Measurements from ENCODE around the gene UNC5B. TPM values are rescaled to one million over a fixed set of nuclear protein-coding genes. Genes with fewer than 3 reads are reported as not detected.

The UNC5B gene
- total RNA-seq, 1 experiment from 2014 or later: 0.07 TPM

DNA sequence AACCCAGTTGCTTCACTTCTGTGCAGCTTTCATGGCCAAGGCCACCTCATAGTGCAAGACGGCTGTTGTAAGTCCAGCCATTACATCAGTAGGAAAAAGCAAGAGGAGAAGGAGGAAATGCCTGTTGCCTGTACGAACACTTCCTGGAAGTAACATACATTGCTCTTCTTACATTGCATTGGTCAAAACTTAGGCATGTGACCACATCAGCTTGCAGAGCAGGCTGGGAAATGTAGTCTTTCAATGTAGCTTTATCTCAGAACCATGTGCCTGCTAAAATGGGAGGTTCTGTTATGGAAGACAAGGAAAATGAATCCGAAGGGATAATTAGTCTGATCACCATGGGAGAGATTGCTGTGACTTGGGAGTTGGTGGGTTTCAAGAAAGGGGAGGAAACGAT is 111.0 kb downstream of the UNC5B start:
- TF ChIP-seq, protein P1, sequence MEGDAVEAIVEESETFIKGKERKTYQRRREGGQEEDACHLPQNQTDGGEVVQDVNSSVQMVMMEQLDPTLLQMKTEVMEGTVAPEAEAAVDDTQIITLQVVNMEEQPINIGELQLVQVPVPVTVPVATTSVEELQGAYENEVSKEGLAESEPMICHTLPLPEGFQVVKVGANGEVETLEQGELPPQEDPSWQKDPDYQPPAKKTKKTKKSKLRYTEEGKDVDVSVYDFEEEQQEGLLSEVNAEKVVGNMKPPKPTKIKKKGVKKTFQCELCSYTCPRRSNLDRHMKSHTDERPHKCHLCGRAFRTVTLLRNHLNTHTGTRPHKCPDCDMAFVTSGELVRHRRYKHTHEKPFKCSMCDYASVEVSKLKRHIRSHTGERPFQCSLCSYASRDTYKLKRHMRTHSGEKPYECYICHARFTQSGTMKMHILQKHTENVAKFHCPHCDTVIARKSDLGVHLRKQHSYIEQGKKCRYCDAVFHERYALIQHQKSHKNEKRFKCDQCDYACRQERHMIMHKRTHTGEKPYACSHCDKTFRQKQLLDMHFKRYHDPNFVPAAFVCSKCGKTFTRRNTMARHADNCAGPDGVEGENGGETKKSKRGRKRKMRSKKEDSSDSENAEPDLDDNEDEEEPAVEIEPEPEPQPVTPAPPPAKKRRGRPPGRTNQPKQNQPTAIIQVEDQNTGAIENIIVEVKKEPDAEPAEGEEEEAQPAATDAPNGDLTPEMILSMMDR (IDR thresholded peaks at IDR 0.05; ENCODE audit: unreplicated experiment): no peak
- Mint-ChIP-seq H3K27me3 (ENCODE audit: unreplicated experiment) (no peaks in the 10 kb centered on the region), H3K4me1 (ENCODE audit: low read depth, unreplicated experiment) (no peaks in the 10 kb centered on the region), H3K9me3 (ENCODE audit: low read depth, unreplicated experiment) (no peaks in the 10 kb centered on the region), H3K27ac (ENCODE audit: unreplicated experiment) (no peak overlapping the region), H3K36me3 (ENCODE audit: insufficient read depth, unreplicated experiment) (peaks cover 16% of the 10 kb centered on the region), H3K4me3 (ENCODE audit: low read depth, unreplicated experiment) (no peak overlapping the region)
- DNase-seq: no peak
- CTCF ChIA-PET: interaction anchor here (1.0 kb wide), 2 partner anchors 286 to 573 kb away, joined by 3 read pairs; no protein-coding TSS in a partner anchor
- intact Hi-C loops (cut with micrococcal nuclease; ENCODE audit: unreplicated experiment): no loop called here
- no TSS peak for BruUV-seq (replicated peaks)

DNA sequence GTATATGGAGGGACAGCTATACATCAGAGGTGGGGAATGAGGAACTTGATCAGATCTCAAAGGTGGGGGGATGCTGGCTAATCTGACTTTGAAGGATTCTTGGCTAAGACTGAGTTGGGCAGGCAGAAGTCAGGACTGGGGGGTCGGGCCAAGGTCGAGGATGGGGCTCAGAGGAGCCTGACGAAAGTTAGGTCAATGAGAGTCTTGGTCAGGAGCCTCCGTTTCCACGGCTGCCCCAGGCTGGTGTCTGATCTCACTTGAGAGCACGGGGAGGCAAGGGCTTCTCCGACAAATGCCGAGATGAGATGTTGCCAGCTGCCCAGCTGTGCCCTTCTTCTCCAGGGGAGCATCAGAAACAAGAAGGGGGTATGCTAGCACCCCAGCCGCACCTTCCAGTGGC is 112.4 kb downstream of the UNC5B start:
- intact Hi-C loops (cut with micrococcal nuclease; ENCODE audit: unreplicated experiment): no loop called here
- H3K4me3 Mint-ChIP-seq (ENCODE audit: low read depth, unreplicated experiment): no peak overlapping the region
- BruUV-seq (replicated peaks): no TSS peak
- peaks cover 9% of the 10 kb centered on the region for H3K36me3 Mint-ChIP-seq (ENCODE audit: insufficient read depth, unreplicated experiment)
- TF ChIP-seq, protein P1 (IDR thresholded peaks at IDR 0.05; ENCODE audit: unreplicated experiment): no peak
- H3K27ac Mint-ChIP-seq (ENCODE audit: unreplicated experiment): no peak overlapping the region
- no peak for DNase-seq
- no peaks in the 10 kb centered on the region for H3K27me3 Mint-ChIP-seq (ENCODE audit: unreplicated experiment)
- H3K9me3 Mint-ChIP-seq (ENCODE audit: low read depth, unreplicated experiment): no peaks in the 10 kb centered on the region
- CTCF ChIA-PET: interaction anchor here (1.3 kb wide), 1 partner anchor 12 kb away, joined by 3 read pairs; no protein-coding TSS in a partner anchor
- H3K4me1 Mint-ChIP-seq (ENCODE audit: low read depth, unreplicated experiment): no peaks in the 10 kb centered on the region

DNA sequence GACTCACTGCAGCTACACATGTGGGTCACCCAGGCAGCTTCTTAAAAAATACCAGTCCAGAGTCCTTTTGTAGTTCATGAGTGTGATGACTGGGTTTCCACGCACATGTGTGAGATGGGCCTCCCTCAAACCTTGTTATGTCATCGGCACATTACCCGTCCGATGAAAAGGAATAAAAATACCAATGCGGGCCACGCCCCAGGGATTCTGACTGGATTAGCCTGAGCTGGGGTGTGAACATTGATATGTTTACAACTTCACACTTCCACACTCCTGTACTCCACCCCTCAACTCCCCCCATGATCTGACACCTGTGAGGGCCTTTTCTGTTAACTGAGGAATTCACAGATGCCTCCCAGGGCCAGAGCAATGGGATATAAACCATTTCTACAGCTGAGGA is 112.9 kb downstream of the UNC5B start:
- Mint-ChIP-seq H3K4me3 (ENCODE audit: low read depth, unreplicated experiment) (no peak overlapping the region), H3K27me3 (ENCODE audit: unreplicated experiment) (no peaks in the 10 kb centered on the region), H3K9me3 (ENCODE audit: low read depth, unreplicated experiment) (no peaks in the 10 kb centered on the region), H3K36me3 (ENCODE audit: insufficient read depth, unreplicated experiment) (peaks cover 8% of the 10 kb centered on the region), H3K4me1 (ENCODE audit: low read depth, unreplicated experiment) (no peaks in the 10 kb centered on the region), H3K27ac (ENCODE audit: unreplicated experiment) (no peak overlapping the region)
- TF ChIP-seq, protein P1 (IDR thresholded peaks at IDR 0.05; ENCODE audit: unreplicated experiment): no peak
- intact Hi-C loops (cut with micrococcal nuclease; ENCODE audit: unreplicated experiment): no loop called here
- BruUV-seq (replicated peaks): no TSS peak
- CTCF ChIA-PET: interaction anchor here (1.3 kb wide), 1 partner anchor 12 kb away, joined by 3 read pairs; no protein-coding TSS in a partner anchor
- no peak for DNase-seq

DNA sequence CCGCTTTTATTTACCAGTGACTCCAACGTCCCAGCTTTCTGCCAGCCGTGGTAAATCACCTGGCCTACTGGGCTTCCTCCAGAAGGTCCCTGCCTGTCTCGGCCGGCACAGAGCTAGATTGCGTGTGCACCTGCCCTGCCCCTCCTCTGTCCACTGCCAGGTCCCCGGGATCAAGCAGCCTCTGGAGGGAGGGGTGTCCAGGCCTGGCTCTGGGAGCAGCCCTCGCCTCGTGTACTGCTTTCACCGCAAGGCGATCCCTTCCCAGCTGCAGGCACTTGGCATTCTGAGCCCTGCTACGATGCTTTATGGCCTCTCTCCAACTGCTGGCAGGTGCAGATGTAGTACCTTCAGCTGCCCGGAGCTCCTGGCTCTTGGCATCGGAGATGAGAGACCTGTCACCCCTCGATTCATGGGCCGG is 114.1 kb downstream of the UNC5B start:
- H3K36me3 Mint-ChIP-seq (ENCODE audit: insufficient read depth, unreplicated experiment): peaks cover 8% of the 10 kb centered on the region
- no TSS peak for BruUV-seq (replicated peaks)
- DNase-seq: no peak
- no peaks in the 10 kb centered on the region for H3K9me3 Mint-ChIP-seq (ENCODE audit: low read depth, unreplicated experiment)
- TF ChIP-seq, protein P1 (IDR thresholded peaks at IDR 0.05; ENCODE audit: unreplicated experiment): no peak
- H3K4me1 Mint-ChIP-seq (ENCODE audit: low read depth, unreplicated experiment): peaks cover 8% of the 10 kb centered on the region
- no peak overlapping the region for H3K27ac Mint-ChIP-seq (ENCODE audit: unreplicated experiment)
- no peak overlapping the region for H3K4me3 Mint-ChIP-seq (ENCODE audit: low read depth, unreplicated experiment)
- CTCF ChIA-PET: interaction anchor here (0.7 kb wide), 2 partner anchors 527 to 607 kb away, joined by 4 read pairs; no protein-coding TSS in a partner anchor
- H3K27me3 Mint-ChIP-seq (ENCODE audit: unreplicated experiment): no peaks in the 10 kb centered on the region
- intact Hi-C loops (cut with micrococcal nuclease; ENCODE audit: unreplicated experiment): no loop called here
